ENCODE results near the gene FBXW8.
A peak's percentile ranks its signal among the peaks of the same experiment; 100 is the strongest.

Gene FBXW8

DNA sequence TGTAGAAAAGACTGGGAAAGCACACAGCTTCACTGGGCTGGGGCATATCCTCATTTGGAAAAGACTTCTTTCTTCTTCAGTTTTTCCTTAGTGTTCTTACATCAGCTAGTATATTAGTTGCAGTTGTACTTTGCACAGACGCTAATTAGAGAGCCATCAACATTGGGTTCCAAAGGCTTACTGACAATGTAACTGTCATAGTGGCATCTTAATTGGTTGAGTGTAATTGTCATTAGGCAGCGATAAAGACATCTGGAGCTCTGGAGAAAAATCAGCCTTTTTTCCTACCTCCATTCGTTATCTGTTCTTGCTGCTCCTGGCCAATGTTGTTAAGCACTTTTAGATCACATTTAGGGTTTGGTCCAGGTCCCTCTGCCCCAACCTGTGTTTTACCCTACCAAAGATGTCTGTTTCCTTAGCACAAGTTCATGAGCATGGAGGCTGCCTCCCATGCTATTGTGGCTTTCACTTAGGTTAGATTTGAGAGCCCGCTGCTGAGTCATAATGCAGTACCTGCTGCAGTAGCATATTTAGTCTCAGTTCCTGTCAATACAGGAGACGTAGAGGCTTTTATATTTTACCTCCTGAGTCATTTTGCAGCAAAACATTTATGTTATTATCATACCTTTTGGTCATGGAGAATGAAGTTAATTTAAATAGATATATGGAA is 49.2 kb downstream of the FBXW8 start:
- peak in 1 of 5 donors; percentile 88 for DNase-seq

DNA sequence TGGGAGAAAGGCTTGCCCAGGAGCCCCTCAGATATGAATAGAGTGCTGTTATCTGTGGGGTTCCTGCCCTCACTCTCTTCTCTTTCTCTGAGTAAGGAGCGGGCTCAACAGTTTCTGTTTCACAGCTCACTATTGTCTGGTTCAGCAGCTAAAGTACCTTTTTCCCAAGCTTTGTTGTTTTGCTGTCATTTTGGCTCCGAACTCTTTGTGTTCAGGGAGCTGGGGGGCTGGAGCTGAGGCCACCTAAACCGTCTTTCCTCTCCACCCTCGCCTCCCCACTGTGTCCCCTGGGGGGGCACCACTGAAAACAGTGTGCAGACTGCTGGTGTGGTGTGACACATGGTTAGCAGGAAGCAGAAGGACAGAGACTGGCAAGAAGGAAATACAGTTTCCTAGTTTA is 51.4 kb downstream of the FBXW8 start:
- DNase-seq, result peak in 1 of 5 donors; percentile 23

DNA sequence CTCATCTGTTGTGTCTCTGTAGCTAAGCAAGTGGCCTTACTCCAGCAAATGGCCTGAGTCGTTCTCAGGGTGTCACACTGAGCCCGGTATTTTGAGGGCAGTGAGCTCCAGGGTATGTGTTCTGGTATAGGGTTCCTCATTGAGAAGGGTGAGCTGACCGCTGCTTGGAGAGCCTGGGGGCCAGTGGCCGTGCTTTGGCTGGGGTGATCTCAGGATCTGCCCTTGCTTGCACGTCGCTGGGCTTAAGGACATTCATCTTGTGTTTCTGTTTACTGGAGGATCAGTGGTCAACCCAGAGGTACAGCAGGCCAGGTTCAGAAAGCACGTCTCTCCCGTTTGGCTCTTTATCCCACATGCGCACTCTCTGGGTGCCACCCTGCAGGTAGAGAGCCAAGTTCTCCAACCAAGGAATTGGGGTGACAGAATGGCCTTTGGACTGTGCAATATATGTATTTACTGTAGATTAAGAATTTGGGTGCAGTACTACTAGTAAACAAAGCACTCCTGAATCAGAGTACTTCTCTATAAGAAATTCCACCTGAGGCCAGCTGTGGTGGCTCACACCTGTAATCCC is 52.1 kb downstream of the FBXW8 start:
- DNase-seq, result no peak

DNA sequence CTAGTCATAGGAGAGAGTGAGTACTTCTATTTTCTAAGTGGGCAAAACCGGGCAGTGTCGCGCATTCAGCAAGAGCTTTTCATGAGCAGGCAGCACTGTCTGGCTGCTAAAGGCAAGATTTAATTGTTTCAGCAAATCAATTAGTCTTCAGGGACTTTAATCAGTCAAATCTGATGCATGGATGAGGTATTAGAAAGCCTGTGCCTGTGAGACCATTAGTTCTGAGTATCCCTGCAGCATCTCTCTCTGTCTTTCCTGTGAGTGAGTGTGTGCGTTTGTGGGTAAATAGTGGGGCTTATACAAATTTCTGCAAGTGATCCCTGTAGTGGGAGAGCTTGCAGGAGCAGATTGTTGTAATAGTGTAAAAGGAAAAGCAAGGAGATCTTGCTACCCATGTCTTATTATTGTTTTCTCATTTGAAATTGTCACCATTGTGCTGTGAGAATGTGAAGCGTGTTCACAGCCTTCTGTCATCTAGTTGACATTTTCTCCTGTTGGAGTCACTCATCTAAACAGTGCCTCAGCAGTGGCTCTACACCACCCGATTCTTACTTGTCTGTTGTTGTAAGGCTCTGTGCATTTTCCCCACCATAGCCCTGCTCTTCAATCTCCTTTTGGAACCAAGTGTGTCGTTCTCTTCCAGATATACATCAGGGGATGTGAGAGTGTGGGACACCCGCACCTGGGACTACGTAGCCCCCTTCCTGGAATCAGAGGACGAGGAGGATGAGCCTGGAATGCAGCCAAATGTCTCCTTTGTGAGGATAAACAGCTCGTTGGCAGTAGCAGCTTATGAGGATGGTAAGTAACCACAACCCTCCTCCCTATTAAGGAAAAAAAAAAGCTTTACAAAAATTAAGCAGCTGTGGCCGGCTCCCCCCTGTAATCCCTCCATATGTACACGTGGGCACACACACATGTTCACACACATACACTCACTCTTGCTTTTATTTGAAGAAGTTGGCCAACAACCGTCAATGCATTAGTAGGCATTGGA is 53.6 kb downstream of the FBXW8 start:
- DNase-seq, result no peak

DNA sequence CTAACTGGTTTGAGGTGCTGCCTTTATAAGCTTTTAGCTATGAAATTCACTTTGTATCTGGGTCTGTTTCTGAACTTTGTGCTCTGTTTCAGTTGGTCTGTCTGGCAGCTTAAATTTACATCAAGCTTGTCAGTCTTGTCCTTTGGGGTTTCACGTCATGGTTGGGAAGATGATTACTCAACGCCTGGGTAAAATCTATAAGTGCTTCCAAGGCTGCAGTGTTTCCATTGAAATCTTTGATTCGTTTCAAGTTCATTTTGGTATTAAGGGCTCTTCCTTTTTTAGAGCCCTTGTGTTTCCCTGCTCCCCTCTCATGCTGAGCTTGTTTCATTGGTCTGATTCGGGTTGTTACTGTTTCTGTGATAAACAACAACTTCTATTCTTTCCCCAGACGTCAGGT is 58.2 kb downstream of the FBXW8 start:
- DNase-seq, result no peak

DNA sequence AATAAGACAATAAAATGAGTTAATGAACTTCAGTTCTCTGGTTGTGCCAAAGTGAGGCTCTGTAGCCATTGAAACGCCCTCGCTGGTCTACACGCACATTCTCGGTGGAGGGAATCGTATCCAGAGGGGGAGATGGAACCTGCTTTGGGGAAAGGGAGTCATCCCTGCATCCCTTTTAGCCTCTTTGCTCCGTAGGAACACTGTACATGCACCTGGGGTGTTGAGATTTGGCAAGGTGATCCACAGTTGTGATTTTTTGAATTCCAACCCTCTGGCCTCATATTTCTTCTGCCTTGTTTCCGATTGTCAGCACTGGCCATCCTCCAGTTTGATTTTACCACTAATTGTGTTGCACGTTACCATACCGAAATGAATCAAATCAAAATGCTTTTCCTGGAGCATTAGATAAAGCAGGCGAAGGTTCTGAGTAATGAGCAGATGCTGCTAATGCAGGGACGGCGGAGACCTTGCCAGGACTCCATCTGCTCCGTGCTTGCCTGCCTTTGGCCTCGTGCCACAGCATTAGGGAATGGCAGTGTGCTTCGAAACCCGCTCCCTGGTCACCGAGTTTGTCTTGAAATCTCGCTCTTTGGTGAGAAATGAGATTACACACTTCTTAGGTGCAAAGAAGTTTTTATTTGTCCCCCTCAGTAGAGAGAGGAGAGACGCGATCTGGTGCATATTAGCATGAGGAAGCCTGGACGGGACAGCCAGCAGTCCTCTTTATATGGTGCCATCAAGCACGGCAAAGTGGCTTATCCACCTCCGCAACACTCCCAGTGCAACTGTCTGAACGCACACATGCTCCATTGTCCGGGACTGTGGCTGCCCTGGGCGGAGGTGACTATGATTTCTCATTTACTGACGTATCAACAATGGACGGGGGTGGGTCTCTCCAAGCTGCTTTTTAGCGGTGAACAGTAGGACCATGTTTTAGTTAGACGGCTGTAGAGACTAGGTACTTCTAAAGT is 59.1 kb downstream of the FBXW8 start:
- no peak for DNase-seq

DNA sequence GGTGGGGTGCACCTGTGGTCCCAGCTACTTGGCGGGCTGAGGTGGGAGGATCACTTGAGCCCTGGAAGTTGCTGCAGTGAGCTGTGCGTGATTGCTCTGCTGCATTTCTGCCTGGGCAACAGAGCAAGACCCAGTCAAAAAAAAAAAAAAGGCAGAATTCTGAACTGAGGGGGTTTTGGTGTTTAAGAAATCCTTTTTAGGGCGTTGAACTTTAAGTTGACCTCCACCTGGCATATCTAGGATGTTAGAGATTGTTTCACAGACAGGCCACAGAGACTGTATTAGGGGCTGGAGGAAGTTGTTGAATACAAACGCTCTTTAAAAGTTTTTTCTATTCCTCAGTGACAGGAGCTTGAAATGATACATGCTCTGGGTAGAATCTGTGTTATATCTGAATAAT is 60.5 kb downstream of the FBXW8 start:
- DNase-seq, result no peak

DNA sequence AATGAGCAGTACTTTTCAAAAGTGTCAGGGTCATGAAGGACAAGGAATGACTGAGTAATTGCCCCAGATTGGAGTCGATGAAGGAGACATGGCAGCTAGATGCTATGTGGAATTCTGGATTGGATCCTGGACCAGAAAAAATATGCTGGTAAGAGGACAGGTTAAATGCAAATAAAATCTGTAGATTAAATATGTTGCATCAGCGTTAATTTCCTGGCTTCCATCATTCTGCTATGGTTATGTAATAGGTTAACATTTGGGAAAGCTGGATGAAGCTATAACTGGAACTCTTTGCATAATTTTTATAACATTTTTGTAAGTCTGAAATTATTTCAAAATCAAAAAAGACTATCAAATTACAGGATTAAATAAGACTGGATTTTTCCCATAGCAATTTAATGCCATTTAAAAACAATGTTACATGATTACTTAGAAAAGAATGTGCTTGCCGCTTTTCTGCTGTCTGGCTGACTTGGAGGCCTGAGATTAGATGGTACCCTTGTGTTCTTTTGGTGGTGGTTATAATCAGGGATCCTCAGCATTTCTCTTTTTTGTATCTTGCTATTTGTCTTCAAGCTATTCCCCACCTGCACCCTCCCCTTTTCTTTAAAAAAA is 65.1 kb downstream of the FBXW8 start:
- no peak for DNase-seq

DNA sequence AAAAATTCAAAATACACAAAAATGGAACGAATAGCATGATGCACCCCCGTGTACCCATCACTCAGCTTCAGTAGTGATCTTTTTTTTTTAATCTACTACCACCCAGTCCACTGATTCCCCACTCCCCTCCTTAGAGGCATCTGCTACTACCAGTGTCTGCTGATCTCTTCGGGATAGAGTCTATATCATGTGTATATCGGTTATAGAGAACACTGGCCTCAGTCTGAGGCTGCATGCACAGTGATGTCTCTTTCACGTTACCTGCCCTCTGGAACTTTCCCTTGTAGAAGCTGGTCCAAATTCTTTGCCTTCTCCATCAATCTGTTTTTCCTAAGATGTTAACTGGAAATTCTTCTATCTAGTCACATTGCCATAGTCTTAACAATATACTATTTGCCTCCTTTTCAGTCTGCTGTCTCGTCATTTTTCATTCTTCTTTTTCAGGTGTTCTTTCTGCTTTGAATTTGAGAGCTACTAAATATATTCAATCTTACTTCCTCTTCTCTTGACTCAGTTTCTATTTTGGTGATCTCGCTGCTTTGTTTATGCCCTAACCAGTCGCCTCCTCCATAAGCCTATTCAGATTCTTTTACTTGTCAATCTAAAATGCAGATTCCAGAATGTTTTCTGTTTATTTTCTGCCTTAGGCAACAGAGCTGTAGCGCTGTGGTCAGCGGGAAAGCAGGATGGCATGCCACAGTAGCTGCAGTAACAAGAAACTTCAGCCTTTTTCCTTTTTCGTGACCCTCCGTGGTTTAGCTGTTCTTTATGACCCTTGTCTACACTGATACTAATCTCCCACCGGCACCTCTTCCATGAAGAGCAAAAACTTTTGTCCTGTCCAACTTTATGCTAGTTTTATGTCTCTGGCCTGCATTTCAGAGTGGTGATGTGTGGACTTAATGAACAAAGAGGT is 67.0 kb downstream of the FBXW8 start:
- no peak for DNase-seq

DNA sequence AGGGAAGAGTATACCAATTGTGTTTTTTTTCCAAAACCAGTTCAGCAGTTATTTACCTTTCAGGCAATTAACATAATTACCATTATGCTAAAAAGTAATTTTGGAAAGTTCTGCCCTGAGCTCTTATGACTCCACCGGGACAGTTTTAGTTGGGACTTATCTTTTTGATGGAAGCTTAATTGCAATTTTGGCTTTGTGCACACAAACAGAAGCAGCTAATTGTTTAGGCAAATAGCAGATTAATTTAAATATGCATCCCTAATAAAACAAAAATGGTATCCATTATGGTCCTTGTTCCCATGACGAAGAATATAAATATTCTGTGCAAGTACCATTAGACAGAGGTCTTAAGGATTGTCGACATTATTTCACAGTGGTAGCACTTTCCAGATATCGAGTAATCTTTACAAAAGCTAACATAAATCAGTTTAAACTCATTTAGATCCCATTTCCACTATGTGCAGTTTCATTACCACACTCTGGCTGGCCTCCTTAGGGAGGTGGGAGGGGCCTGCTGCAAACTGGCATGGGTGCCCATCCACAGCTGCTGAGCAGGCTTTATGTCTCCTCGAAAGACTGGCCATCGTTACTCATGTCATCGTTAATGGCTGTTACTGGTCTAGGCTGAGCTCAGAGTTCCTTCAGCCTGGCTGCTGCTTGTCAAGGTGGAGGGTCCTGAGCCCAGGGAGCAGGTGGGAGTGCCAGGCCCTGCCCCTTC is 68.2 kb downstream of the FBXW8 start:
- no peak for DNase-seq

DNA sequence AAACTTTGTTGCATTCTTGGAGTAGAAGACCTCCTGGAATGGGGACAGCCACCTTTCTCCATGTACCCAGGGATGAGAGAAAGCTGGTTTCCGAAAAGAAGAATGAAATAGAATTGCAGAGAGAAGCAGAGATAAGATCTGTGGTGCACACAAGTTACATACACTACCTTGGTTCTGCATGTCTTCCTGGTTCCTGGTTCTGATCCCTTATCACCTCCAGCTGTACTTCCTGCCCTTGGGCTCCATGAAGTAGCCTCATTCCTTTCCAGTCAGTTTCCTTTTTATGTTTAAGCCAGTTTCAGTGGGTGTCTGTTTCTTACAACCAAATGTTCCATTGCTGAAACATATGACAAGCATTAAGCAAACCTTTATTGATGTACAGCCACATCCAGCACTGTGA is 69.3 kb downstream of the FBXW8 start:
- no peak for DNase-seq

DNA sequence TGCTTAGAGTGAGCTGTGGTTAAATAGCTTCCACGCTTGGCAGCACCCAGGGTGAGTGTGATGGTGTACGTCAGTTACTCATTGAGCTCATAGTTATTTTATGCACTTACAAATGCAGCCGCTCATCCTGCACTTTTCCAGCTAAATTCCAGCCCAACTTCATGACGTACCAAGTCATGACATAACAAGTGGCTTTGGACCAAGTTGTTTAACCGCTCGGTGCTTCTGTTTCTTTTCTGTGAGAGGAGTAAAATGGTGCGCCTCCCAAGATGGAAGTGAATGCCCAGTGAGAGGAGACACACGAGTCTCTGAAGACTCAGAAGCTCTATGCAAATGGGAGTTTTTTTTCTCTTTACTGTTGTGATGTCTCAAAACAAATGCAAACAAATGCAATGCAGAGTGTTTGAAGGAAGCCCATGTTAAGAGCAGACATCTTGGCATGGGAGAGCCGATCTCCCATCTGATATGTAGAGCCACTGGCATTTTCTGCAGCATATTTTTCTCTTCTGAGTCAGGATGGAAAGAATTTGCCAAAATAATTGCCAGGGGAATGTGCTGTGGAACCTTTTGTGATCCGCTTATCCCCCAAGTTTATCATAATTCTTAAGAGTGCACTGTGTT is 72.2 kb downstream of the FBXW8 start:
- DNase-seq, result no peak

DNA sequence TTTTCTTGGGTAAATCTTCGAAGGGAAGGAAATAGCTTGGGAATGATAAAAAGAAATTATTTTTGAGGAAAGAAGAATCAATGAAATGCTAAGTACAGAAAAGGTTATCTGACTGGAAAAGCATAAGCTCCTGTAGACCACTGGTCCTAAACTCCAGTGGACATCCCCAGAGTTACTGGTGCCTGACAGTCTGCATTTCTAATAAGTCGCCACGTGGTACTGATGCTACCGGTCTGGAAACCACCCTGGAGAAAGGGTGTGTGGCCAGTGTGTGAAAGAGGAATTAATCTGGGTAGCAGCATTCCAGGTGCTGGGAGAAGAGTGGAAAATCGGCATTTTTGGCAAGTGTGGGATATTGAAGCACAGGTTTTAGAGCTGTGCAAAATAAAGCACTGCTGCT is 73.3 kb downstream of the FBXW8 start:
- DNase-seq, result no peak

DNA sequence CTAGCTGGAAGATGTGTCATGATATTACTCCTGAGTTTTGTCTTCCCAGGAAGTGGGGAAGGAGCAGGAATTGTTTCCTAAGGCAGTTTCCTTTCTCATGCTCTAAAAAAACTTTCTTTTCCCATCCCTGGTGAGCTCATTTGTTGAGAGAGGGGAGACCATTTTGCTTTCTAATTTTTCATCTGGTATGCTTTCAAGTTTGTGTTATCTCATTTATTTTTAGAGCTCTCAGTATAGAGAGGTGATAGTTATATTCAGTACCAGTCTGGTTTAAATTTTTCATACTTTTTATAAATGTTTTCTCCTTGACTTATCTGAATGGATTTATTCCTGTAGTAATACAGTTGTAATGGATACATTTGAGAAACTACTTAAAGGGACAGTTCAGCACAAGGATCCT is 79.6 kb downstream of the FBXW8 start:
- no peak for DNase-seq

DNA sequence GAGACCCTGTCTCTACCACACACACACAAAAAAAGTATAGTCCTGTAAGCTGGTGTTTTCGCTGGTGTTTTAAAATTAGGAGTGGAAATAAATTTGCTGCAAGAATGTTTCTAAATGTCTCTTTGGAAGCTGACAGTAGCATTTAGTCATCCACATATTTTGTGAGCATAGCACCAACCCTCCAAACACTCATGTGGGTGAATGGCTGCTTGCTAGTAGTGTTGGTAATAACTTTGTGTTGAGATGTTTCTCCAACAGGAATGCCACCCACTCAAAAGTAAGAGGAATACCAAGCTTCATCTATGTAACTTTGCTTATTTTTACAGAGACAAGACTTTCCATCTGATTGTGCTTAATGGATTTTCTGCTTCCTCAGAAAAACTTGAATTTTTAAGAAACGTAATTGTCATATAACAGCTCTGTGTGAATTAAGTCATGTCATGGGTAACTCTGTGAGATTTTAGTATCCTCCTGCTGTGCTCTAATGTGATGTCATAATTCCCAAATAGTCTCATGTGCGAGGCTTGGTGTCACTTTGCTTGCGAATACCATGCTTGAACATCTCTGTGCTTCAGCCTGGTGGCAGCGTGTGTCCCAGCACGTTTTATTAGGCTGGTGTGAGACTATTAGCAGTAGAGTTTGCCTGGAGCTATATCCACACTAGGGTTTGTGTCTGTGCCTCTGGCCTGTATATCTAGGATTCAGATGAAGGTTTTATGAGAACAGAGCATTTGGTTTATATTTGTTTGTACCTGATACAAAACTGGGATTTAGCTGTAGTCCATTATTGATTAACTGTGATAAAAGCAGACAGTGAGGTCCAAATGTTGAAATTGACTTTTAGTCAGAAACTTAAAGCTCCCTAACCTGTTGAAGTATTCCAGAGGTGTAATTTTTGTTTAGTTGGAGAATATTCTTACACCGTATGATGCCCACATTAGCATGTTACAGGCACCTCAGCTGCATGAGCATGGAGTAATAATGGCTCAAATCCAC is 80.5 kb downstream of the FBXW8 start:
- no peak for DNase-seq

DNA sequence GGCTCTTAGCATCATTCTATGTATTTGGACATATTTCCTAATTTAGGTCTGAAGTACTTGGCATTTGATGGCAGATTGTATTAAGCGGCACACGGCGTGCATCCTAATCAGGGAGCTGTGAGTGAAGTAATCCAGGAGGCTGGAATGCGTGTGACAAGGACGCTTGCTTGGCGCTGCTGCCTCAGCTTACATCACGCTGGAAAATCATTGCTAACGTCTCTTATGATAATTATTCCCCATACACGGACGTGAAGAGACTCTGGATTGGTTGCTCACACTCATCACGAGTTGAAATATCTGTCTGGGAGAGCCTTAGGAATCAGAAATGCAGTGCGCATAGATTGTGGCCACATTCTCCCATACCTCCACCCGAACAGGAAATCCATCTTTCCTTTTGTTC is 85.3 kb downstream of the FBXW8 start:
- DNase-seq, result no peak

DNA sequence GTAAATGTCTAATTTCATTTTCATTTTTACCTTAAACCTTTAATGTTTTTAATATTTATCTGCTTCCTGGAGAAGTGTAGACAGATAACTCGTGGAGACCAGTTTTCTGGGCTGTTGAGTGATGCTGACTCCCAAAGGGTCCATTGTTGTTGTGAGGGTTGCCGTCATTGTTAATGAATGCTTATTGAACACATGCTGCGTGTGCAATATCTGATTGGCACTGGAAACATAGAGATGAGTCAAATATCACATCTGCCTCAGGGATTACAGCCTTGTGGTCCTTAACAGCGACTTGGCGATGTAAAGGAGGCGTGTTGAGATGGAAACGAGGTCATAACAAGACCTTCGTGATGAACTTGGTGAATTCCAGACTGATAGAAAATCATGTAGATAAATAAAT is 85.9 kb downstream of the FBXW8 start:
- no peak for DNase-seq

DNA sequence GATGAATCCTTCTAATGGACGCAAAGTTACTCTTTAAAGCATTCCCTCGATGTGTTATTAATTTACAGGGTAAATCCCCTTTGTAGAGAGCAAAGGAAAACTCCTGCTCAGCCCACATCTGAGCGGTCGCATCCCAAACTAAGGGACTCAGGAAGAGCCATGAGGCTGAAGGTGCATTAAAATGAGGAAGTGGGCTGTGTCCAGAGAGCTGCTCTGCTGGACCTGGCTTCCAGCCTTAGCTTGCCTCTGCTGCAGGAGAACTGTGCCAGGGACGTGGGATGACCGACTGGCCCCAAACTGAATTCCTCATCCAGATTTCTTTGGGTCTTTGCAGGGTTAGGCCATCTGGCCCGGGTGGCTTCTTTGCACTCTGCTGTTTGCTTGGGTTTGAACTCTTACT is 88.3 kb downstream of the FBXW8 start:
- no peak for DNase-seq

DNA sequence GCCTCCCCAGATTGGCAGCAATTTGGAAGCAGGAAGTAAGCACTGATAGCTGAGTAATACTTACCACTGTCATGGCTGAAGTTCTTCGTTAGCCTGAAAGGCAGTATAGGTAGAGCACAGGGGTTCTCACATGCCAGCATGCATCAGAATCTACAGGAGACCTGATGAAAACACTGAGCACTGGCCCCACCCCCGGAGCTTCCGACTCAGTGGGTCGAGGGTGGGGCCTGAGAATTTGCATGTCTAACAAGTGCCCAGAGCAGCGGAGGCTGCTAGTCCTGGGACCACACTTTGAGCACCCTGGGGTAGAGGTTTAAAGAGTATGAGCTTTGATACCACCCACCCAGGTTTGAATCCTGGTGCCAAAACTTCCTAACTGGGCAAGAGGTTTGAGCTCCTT is 89.6 kb downstream of the FBXW8 start:
- DNase-seq, result no peak
